H9 (cell line): ENCODE results near the gene RUNX1. TPM values are rescaled to one million over a fixed set of nuclear protein-coding genes. Genes with fewer than 3 reads are reported as not detected.

Experiments
- DNase-seq: peaks from one replicate; pipeline ENCODE4 v3.0.0-alpha.2; 2017
- H2AFZ ChIP-seq: one replicate; pipeline ENCODE4 v1.6.1; 2013; ENCODE audit warnings: mild to moderate bottlenecking, low read length, control low read depth, moderate library complexity
- H2AK5ac ChIP-seq: 2 replicates; pipeline ENCODE4 v1.6.1; 2013; ENCODE audit warnings: low read length, control low read depth, mixed read lengths; ENCODE audit not compliant: insufficient read length
- H2BK120ac ChIP-seq: one replicate; pipeline ENCODE4 v1.6.1; 2013; ENCODE audit warnings: low read depth, mild to moderate bottlenecking, low read length, control low read depth, inconsistent platforms; ENCODE audit not compliant: poor library complexity, severe bottlenecking
- H2BK12ac ChIP-seq: 2 replicates; pipeline ENCODE4 v1.6.1; 2013; ENCODE audit warnings: low read length, control low read depth, mixed read lengths, low read depth; ENCODE audit not compliant: insufficient read length
- H2BK15ac ChIP-seq: 2 replicates; pipeline ENCODE4 v1.6.1; 2013; ENCODE audit warnings: low read depth, low read length, control low read depth
- H2BK20ac ChIP-seq: one replicate; pipeline ENCODE4 v1.6.1; 2013; ENCODE audit warnings: low read depth, mild to moderate bottlenecking, low read length, control low read depth, inconsistent platforms; ENCODE audit not compliant: poor library complexity, severe bottlenecking
- H2BK5ac ChIP-seq: 2 replicates; pipeline ENCODE4 v1.6.1; 2013; ENCODE audit warnings: low read length, control low read depth, mixed read lengths; ENCODE audit not compliant: insufficient read length
- H3K14ac ChIP-seq: 2 replicates; pipeline ENCODE4 v1.6.1; 2013; ENCODE audit warnings: low read length, control low read depth; ENCODE audit not compliant: insufficient read depth
- H3K18ac ChIP-seq: 2 replicates; pipeline ENCODE4 v1.6.1; 2013; ENCODE audit warnings: low read depth, mild to moderate bottlenecking, mixed read lengths, low read length, control low read depth; ENCODE audit not compliant: insufficient read length
- H3K23ac ChIP-seq: 2 replicates; pipeline ENCODE4 v1.6.1; 2013; ENCODE audit warnings: low read length, control low read depth, mixed read lengths, low read depth; ENCODE audit not compliant: insufficient read length
- H3K23me2 ChIP-seq: 2 replicates; pipeline ENCODE4 v1.6.1; 2013; ENCODE audit warnings: low read depth, mild to moderate bottlenecking, mixed read lengths, low read length, control low read depth; ENCODE audit not compliant: insufficient read length, poor library complexity, severe bottlenecking
- H3K27ac ChIP-seq: 2 replicates; pipeline ENCODE4 v1.5.1; 2013; ENCODE audit warnings: low read length, control low read depth, mixed read lengths, low read depth; ENCODE audit not compliant: insufficient read length
- H3K27me3 ChIP-seq: 2 replicates; pipeline ENCODE4 v1.6.1; 2013; ENCODE audit warnings: low read length, control low read depth, inconsistent platforms; ENCODE audit not compliant: insufficient read depth
- H3K4ac ChIP-seq: 2 replicates; pipeline ENCODE4 v1.6.1; 2013; ENCODE audit warnings: low read depth, mild to moderate bottlenecking, control low read depth, inconsistent platforms, low read length, moderate library complexity
- H3K4me1 ChIP-seq: 2 replicates; pipeline ENCODE4 v1.6.1; 2013; ENCODE audit warnings: low read length, control low read depth, inconsistent platforms; ENCODE audit not compliant: insufficient read depth
- H3K4me2 ChIP-seq: 2 replicates; pipeline ENCODE4 v1.6.1; 2013; ENCODE audit warnings: low read length, control low read depth, mixed read lengths; ENCODE audit not compliant: insufficient read length, insufficient read depth
- H3K56ac ChIP-seq: 2 replicates; pipeline ENCODE4 v1.6.1; 2013; ENCODE audit warnings: low read depth, mild to moderate bottlenecking, mixed read lengths, low read length, control low read depth; ENCODE audit not compliant: insufficient read length
- H3K79me1 ChIP-seq: 2 replicates; pipeline ENCODE4 v1.6.1; 2013; ENCODE audit warnings: low read depth, mild to moderate bottlenecking, moderate library complexity, low read length, control low read depth, inconsistent platforms; ENCODE audit not compliant: insufficient read depth, poor library complexity, severe bottlenecking
- H3K79me2 ChIP-seq: 2 replicates; pipeline ENCODE4 v1.6.1; 2013; ENCODE audit warnings: low read length, control low read depth, inconsistent platforms; ENCODE audit not compliant: insufficient read depth
- H3K9ac ChIP-seq: 2 replicates; pipeline ENCODE4 v1.6.1; 2013; ENCODE audit warnings: low read length, control low read depth, mixed read lengths; ENCODE audit not compliant: insufficient read length; ENCODE audit errors: extremely low read depth
- H3K9me3 ChIP-seq: one replicate; pipeline ENCODE4 v1.6.1; 2013; ENCODE audit warnings: low read depth, low read length, inconsistent platforms; ENCODE audit not compliant: control insufficient read depth
- H3T11ph ChIP-seq: one replicate; pipeline ENCODE4 v1.6.1; 2013; ENCODE audit warnings: mild to moderate bottlenecking, low read length, control low read depth, inconsistent platforms
- H4K20me1 ChIP-seq: one replicate; pipeline ENCODE4 v1.6.1; 2013; ENCODE audit not compliant: control insufficient read depth, insufficient read length, insufficient read depth
- H4K5ac ChIP-seq: 2 replicates; pipeline ENCODE4 v1.6.1; 2013; ENCODE audit warnings: low read depth, mild to moderate bottlenecking, mixed read lengths, low read length, control low read depth; ENCODE audit not compliant: insufficient read length
- H4K8ac ChIP-seq: replicated peaks from 2 replicates; pipeline ENCODE4 v1.6.1; 2013; ENCODE audit warnings: low read length, control low read depth, mixed read lengths, low read depth; ENCODE audit not compliant: insufficient read length
- H4K91ac ChIP-seq: 2 replicates; pipeline ENCODE4 v1.6.1; 2013; ENCODE audit warnings: low read depth, mild to moderate bottlenecking, moderate library complexity, mixed read lengths, low read length, control low read depth; ENCODE audit not compliant: insufficient read length
- H3K27ac Mint-ChIP-seq, 3 experiments: 2 replicates in 2 of 3; 3 replicates in 1 of 3; pipeline ENCODE4 v1.8.0; 2020 to 2021; ENCODE audit warnings: mixed read lengths in 3 of 3, mild to moderate bottlenecking in 1 of 3, moderate library complexity in 1 of 3
- H3K27me3 Mint-ChIP-seq: 2 replicates; pipeline ENCODE4 v1.8.0; 2021; ENCODE audit warnings: low read depth, mild to moderate bottlenecking, moderate library complexity, mixed read lengths
- H3K36me3 Mint-ChIP-seq, 3 experiments: 2 replicates in 2 of 3; 3 replicates in 1 of 3; pipeline ENCODE4 v1.8.0; 2020 to 2021; ENCODE audit warnings: low read depth in 3 of 3, mixed read lengths in 3 of 3; ENCODE audit not compliant: insufficient read depth in 1 of 3
- H3K4me1 Mint-ChIP-seq, 2 experiments: 2 replicates each; pipeline ENCODE4 v1.8.0; 2020; ENCODE audit warnings: mixed read lengths in 2 of 2
- H3K4me3 Mint-ChIP-seq, 2 experiments: 2 replicates in 1 of 2; 3 replicates in 1 of 2; pipeline ENCODE4 v1.8.0; 2020 to 2021; ENCODE audit warnings: mild to moderate bottlenecking in 2 of 2, mixed read lengths in 2 of 2, moderate library complexity in 1 of 2
- H3K9me3 Mint-ChIP-seq, 2 experiments: 2 replicates in 1 of 2; 3 replicates in 1 of 2; pipeline ENCODE4 v1.8.0; 2020; ENCODE audit warnings: mild to moderate bottlenecking in 2 of 2, mixed read lengths in 2 of 2, moderate library complexity in 1 of 2
- CTCF ChIP-seq: fragments of 200-600 bp; sonication (generic); conservative IDR thresholded peaks from 3 replicates; pipeline ENCODE4 v1.8.0; 2021; ENCODE audit warnings: antibody characterized with exemption, mild to moderate bottlenecking
- WGBS: extraction: QIAGEN DNeasy Blood & Tissue Kit; methylation state at CpG from one replicate; pipeline ENCODE4 v1.1.7; 2013; ENCODE audit warnings: missing lambda C conversion rate, low lambda C conversion rate, mixed read lengths; ENCODE audit not compliant: insufficient read length; ENCODE audit errors: extremely low coverage; 5-methylcytosine and 5-hydroxymethylcytosine counted together
- total RNA-seq: library from RNA; stranded (reverse); gene quantifications from 2 replicates; pipeline ENCODE4 v1.2.1, GENCODE V29; 2021

Gene RUNX1
- total RNA-seq, 1 experiment from 2014 or later: 0.72 TPM

- no peaks in the 10 kb centered on the region for H3K4me1 ChIP-seq
- H3K27ac ChIP-seq: no peak overlapping the region
- H2BK20ac ChIP-seq: no peak overlapping the region
- no peak for TF ChIP-seq CTCF
- no peak overlapping the region for H4K8ac ChIP-seq
- no peak overlapping the region for H3K4ac ChIP-seq
- H3K56ac ChIP-seq: no peak overlapping the region
- no peaks in the 10 kb centered on the region for H3K79me1 ChIP-seq
- H3K23ac ChIP-seq: no peak overlapping the region
- no peak overlapping the region for H2BK120ac ChIP-seq
- no peak overlapping the region for H4K91ac ChIP-seq
- H2BK5ac ChIP-seq: no peak overlapping the region
- H2AFZ ChIP-seq: no peak overlapping the region
- no peaks in the 10 kb centered on the region; the same call in 1 of the 2 replicates for H3K27me3 ChIP-seq
- H3K14ac ChIP-seq: no peak overlapping the region
- H2AK5ac ChIP-seq: no peak overlapping the region
- no peaks in the 10 kb centered on the region for H3K9me3 ChIP-seq
- H3K4me3 Mint-ChIP-seq: no peak overlapping the region
- H3K18ac ChIP-seq: no peak overlapping the region
- H3K9me3 Mint-ChIP-seq: peaks cover 17 to 25% of the 10 kb centered on the region in 2 experiments
- peaks cover 25 to 32% of the 10 kb centered on the region in 2 experiments for H3K4me1 Mint-ChIP-seq
- H2BK12ac ChIP-seq: no peak overlapping the region
- H3K23me2 ChIP-seq: no peaks in the 10 kb centered on the region
- no peak overlapping the region for H3K9ac ChIP-seq
- H2BK15ac ChIP-seq: no peak overlapping the region
- H4K5ac ChIP-seq: no peak overlapping the region
- no peak for DNase-seq
- H3K27me3 Mint-ChIP-seq: peaks cover 5% of the 10 kb centered on the region; the same call in 1 of the 2 replicates
- H3K36me3 Mint-ChIP-seq: peaks cover 0 to 21% (median 7%) of the 10 kb centered on the region in 3 experiments; a peak in 4 of 7 replicates
- H4K20me1 ChIP-seq: no peaks in the 10 kb centered on the region
- no peak overlapping the region for H3K27ac Mint-ChIP-seq
- H3K4me2 ChIP-seq: no peak overlapping the region
- WGBS: no CpG with 5 or more reads among the region's 6 CpGs
- H3K79me2 ChIP-seq: no peaks in the 10 kb centered on the region
- H3T11ph ChIP-seq: no peak overlapping the region
These were observed 226.2 kb downstream of the RUNX1 start for GRCh38 chr21:34822942-34823341.
